Measurements from ENCODE around the gene DYNLT4. TPM values are rescaled to one million over a fixed set of nuclear protein-coding genes. Genes with fewer than 3 reads are reported as not detected.
"Not testable (repeated sequence)": the region's sequence is repeated elsewhere in the genome, so short reads cannot be mapped to it uniquely, and the experiment has no call there.

DYNLT4 gene
- polyA plus RNA-seq, 1 of the 3 experiments (the other 2 are of a cell fraction), result 0.61 TPM

DNA sequence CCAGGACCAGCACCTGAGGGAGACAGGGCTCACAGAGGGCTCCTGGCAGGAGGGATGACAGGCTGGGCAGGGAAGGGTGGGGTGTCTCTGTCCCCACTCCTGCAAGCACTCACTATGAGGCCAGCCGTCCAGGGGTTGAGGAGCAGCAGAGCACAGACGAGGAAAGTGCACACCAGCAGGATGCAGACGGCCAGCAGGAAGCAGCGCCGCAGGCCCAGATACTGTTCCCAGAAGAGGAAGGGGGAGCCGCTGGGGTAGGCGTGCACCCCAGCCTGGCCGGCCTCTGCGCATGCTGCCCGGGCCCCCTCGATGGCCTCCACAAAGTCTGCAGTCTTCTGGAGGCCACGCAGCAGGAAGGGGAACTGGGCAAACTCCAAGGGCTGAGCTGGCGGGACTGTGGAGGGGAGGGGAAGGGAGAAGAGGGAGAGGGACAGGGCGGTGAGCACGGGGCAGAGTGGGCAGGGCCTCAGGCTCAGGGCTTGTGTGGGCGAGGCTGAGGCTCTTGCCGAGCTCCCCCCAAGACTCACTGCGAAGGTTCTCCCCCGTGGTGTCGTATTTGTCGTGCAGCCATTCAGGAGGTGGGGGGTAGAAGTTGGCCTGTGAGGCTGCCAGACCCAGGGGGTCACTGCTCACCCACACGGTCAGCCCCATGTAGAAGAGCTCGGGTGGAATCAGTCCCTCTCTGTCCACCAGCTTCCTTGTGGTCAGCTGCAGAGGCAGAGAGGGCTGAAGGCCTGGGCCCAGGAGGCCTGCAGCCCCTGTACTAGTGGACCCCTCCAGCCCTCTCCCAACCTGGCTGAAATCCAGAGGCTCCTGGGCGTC lies 19.4 kb upstream of the DYNLT4 start:
- Histone ChIP-seq H3K4me3 (ENCODE audit: low read depth in 2 of 2, low read length in 1 of 2) (no peak overlapping the region), H3K36me3 (replicated peaks in 1 of 2; ENCODE audit: control insufficient read depth in 1 of 2, insufficient read depth in 2 of 2, low read length in 1 of 2) (no peaks in the 10 kb centered on the region), H3F3A (replicated peaks; ENCODE audit: insufficient read depth) (peaks cover 4% of the 10 kb centered on the region), H3K27me3 (ENCODE audit: insufficient read depth) (no peaks in the 10 kb centered on the region), H3K79me2 (ENCODE audit: insufficient read depth) (no peaks in the 10 kb centered on the region), H4K20me1 (ENCODE audit: insufficient read depth) (no peaks in the 10 kb centered on the region), H3K27ac (ENCODE audit: low read depth in 2 of 2, low read length in 1 of 2) (no peak overlapping the region), H3K9me3 (no peaks in the 10 kb centered on the region), H3K4me1 (ENCODE audit: control insufficient read depth in 1 of 2, insufficient read depth in 2 of 2, low read depth in 1 of 2, low read length in 1 of 2) (no peaks in the 10 kb centered on the region), H3K9ac (no peak overlapping the region), H3K4me2 (no peak overlapping the region), H2AFZ (ENCODE audit: low read depth) (no peak overlapping the region), H3K9me2 (no peaks in the 10 kb centered on the region)
- POLR2A ChIA-PET, result interaction anchor here (1.4 kb wide), 1 partner anchor 51 kb away, joined by 4 read pairs; the partner anchor contains the start of gene RPS8
- WGBS (ENCODE audit: low lambda C conversion rate), result 88% methylated on average over 20 of the region's 24 CpGs
- TF ChIP-seq GATA2 (CRISPR knock-in tag; IDR thresholded peaks at IDR 0.05) (no peak), RAD21 (IDR thresholded peaks at IDR 0.05; ENCODE audit: low read length) (no peak), SIN3A (IDR thresholded peaks at IDR 0.05; ENCODE audit: borderline replicate concordance, low read depth, low read length) (no peak), RCOR1 (IDR thresholded peaks at IDR 0.05; ENCODE audit: low read length) (no peak), TEAD4 (IDR thresholded peaks at IDR 0.05; ENCODE audit: borderline replicate concordance, insufficient read depth) (no peak), CHD2 (IDR thresholded peaks at IDR 0.05; ENCODE audit: low read length, partially characterized antibody) (no peak)
- TF ChIP-seq, protein P1, sequence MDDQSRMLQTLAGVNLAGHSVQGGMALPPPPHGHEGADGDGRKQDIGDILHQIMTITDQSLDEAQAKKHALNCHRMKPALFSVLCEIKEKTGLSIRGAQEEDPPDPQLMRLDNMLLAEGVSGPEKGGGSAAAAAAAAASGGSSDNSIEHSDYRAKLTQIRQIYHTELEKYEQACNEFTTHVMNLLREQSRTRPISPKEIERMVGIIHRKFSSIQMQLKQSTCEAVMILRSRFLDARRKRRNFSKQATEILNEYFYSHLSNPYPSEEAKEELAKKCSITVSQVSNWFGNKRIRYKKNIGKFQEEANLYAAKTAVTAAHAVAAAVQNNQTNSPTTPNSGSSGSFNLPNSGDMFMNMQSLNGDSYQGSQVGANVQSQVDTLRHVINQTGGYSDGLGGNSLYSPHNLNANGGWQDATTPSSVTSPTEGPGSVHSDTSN (IDR thresholded peaks at IDR 0.05), result no peak
- TF ChIP-seq, protein P2, sequence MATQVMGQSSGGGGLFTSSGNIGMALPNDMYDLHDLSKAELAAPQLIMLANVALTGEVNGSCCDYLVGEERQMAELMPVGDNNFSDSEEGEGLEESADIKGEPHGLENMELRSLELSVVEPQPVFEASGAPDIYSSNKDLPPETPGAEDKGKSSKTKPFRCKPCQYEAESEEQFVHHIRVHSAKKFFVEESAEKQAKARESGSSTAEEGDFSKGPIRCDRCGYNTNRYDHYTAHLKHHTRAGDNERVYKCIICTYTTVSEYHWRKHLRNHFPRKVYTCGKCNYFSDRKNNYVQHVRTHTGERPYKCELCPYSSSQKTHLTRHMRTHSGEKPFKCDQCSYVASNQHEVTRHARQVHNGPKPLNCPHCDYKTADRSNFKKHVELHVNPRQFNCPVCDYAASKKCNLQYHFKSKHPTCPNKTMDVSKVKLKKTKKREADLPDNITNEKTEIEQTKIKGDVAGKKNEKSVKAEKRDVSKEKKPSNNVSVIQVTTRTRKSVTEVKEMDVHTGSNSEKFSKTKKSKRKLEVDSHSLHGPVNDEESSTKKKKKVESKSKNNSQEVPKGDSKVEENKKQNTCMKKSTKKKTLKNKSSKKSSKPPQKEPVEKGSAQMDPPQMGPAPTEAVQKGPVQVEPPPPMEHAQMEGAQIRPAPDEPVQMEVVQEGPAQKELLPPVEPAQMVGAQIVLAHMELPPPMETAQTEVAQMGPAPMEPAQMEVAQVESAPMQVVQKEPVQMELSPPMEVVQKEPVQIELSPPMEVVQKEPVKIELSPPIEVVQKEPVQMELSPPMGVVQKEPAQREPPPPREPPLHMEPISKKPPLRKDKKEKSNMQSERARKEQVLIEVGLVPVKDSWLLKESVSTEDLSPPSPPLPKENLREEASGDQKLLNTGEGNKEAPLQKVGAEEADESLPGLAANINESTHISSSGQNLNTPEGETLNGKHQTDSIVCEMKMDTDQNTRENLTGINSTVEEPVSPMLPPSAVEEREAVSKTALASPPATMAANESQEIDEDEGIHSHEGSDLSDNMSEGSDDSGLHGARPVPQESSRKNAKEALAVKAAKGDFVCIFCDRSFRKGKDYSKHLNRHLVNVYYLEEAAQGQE (IDR thresholded peaks at IDR 0.05; ENCODE audit: low read depth, low read length), result no peak
- CTCF ChIA-PET, result interaction anchor here (0.9 to 2.0 kb wide), 2 partner anchors 9 to 188 kb away, joined by 3 to 5 read pairs; no protein-coding TSS in a partner anchor
- peak; percentile 20 for DNase-seq

DNA sequence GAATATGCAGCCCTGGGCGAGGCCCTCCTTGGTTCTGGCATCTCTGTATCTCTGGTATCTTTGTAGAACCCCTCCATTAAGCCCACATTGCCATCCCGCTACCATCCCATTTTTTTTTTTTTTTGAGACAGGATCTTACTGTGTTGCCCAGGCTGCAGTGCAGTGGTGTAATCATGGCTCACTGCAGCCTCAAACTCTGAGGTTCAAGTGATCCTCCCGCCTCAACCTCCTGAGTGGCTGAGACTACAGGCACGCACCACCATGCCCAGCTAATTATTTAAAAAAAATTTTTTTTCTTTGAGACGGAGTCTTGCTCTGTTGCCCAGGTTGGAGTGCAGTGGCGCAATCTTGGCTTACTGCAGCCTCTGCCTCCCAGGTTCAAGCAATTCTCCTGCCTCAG lies 17.2 kb upstream of the DYNLT4 start:
- H4K20me1 ChIP-seq (ENCODE audit: insufficient read depth); H3K9me3 ChIP-seq; H3K9ac ChIP-seq; H3K36me3 ChIP-seq (replicated peaks in 1 of 2; ENCODE audit: control insufficient read depth in 1 of 2, insufficient read depth in 2 of 2, low read length in 1 of 2); H2AFZ ChIP-seq (ENCODE audit: low read depth); H3K27me3 ChIP-seq (ENCODE audit: insufficient read depth); H3K4me3 ChIP-seq (ENCODE audit: low read depth in 2 of 2, low read length in 1 of 2); DNase-seq; CTCF ChIA-PET; H3K4me2 ChIP-seq; H3K9me2 ChIP-seq; H3K4me1 ChIP-seq (ENCODE audit: control insufficient read depth in 1 of 2, insufficient read depth in 2 of 2, low read depth in 1 of 2, low read length in 1 of 2); H3K27ac ChIP-seq (ENCODE audit: low read depth in 2 of 2, low read length in 1 of 2); H3K79me2 ChIP-seq (ENCODE audit: insufficient read depth): not testable (repeated sequence)
- H3F3A ChIP-seq (replicated peaks; ENCODE audit: insufficient read depth), result peaks cover 21% of the 10 kb centered on the region
- POLR2A ChIA-PET, result interaction anchor here (1.1 kb wide), 1 partner anchor 10 kb away, joined by 3 read pairs; no protein-coding TSS in a partner anchor
- WGBS (ENCODE audit: low lambda C conversion rate), result 92% methylated on average over 6 of the region's 6 CpGs
